DOHH2 (cell line): Measurements from ENCODE around the gene P2RY14.

Experiments used
- EZH2phosphoT487 ChIP-seq: fragments of 200-600 bp; sonication (generic); IDR thresholded peaks from 2 replicates; pipeline ENCODE4 v1.6.1; 2017; ENCODE audit warnings: borderline replicate concordance, mild to moderate bottlenecking, antibody characterized with exemption, low read length, moderate library complexity, mixed read lengths
- TF ChIP-seq, protein P1 (sequence below): fragments of 200-600 bp; sonication (generic); IDR thresholded peaks from one replicate; pipeline ENCODE4 v1.5.1; 2014; ENCODE audit warnings: antibody characterized with exemption, mild to moderate bottlenecking, low read depth, low read length; ENCODE audit not compliant: poor library complexity, severe bottlenecking

DNA sequence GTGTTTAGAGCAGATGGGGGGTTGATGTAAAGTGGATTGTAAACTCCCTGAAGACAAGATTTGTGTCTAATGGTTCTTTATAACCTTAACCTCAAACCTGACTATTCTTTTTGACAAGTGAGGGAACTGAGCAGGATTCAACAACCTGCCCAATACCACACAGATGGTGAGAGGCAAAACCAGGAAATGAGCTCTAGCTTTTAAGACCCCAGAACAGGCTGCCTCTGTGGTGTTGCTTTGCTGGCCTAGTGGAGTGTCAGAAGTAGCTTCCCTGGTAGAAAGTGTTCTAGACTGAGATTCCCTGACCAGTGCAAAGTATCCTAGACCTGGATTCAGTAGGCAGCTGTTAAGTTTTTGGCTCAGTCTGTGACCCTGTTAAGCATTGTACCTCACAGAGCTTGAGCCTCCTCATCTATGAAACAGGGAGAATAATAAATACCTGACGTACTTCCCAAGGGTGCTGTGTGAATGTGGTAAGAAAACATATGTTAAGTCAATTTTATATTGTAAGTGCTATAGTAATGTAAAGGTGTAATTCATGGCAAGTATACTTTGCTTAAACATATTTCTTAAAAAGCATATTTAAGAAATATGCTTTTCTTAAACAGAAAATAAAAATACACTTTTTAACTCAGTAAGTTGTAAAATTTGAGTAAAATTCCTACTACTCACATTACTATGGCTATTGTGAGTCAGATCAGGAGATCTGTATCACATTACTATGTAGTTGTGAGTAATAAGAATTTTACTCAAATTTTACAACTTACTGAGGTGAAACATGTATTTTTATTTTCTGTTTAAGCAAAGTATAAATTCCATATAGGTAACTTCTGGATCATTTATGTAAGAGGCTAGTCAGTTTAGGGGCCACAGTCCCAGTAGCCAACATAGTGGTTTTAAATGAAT lies 29.5 kb upstream of the P2RY14 start:
- TF ChIP-seq, protein P1, sequence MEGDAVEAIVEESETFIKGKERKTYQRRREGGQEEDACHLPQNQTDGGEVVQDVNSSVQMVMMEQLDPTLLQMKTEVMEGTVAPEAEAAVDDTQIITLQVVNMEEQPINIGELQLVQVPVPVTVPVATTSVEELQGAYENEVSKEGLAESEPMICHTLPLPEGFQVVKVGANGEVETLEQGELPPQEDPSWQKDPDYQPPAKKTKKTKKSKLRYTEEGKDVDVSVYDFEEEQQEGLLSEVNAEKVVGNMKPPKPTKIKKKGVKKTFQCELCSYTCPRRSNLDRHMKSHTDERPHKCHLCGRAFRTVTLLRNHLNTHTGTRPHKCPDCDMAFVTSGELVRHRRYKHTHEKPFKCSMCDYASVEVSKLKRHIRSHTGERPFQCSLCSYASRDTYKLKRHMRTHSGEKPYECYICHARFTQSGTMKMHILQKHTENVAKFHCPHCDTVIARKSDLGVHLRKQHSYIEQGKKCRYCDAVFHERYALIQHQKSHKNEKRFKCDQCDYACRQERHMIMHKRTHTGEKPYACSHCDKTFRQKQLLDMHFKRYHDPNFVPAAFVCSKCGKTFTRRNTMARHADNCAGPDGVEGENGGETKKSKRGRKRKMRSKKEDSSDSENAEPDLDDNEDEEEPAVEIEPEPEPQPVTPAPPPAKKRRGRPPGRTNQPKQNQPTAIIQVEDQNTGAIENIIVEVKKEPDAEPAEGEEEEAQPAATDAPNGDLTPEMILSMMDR = no peak
- TF ChIP-seq EZH2phosphoT487 = no peak
